Measurements from ENCODE around the gene NUDT16L1.

The NUDT16L1 gene

DNA sequence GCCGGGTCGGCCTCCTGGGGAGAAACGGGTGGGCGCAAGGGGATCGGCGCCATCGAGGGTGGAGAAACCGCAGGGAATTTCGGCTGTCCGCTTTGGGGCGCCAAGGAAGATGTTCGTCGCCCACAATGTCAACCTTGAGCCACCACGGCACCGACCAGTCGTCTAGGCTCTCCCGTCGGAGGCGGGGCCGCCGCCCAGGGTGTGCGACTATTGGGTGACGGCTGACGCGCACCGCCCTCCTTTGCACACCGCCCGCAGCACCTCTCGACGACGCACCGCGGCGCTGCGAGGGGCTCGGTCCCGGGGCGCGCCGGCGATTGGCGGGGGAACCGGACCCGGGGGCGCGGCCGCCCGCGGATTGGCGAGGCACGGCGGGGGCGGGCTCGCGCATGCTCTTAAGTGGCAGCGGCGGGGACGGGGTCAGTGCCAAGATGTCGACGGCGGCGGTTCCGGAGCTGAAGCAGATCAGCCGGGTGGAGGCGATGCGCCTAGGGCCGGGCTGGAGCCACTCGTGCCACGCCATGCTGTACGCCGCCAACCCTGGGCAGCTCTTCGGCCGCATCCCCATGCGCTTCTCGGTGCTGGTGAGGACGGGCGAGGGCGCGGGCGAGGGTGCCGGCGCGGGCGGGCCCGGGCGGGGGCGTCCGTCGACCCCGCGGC, at the start of gene NUDT16L1:
Gene NUDT16L1, plus strand, starts transcription at position 267 of the 660 bp plus-strand sequence. Its CDS starts 165 bp downstream, at position 432.
- no peaks in the 10 kb centered on the region for H3K36me3 ChIP-seq (ENCODE audit: insufficient read depth, low read length)

DNA sequence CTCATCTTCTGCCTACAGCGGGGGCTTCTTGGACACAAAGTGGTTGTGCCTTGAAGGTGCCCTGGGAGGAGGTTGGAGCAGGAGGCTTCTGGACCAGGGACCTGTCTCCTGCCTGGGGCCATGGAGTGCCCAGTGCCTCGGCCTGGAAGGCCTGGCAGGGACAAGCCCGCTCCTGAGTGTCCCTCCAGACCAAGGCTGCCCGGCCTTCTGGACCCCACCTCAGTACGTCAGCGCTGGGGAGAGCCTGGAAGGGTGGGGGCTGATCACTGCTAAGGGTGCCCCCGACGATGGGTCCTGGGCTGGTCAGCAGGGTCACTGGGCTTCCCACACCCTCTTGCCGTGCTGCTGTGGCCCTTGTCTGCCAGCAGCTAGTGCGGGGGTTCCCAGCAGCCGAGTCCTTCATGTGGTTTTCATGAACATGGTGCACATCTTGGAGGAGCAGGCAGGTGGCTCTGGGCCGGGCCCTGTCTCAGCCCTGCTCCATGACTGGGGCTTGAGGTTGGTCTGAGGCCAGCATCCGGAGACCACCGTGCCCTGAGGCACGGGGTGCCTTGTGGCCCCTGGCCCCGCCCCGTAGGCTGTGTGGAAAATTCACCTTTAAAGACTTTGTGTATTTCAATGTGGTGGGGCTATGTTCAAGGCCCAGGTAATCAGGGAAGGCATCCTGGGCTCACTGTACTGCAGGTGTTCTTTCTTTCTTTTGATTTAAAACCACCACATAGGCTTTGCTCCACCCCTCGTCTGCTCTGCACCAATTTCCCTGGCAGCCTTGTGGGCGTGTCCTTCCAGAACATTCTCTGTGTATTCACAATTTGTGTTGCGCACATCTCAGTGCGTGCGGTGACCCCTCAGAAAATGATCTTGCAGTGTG, 46.4 kb upstream of the NUDT16L1 start:
- H3K4me2 ChIP-seq (ENCODE audit: low read depth, low read length, poor library complexity, severe bottlenecking) = no peak overlapping the region
- peaks cover 3% of the 10 kb centered on the region for H4K20me1 ChIP-seq (ENCODE audit: insufficient read depth, low read length, poor library complexity, severe bottlenecking)
- H3K4me3 ChIP-seq (ENCODE audit: low read length, poor library complexity, severe bottlenecking) = no peak overlapping the region
- no peak overlapping the region for H2AFZ ChIP-seq (ENCODE audit: low read length)
- peaks cover 3% of the 10 kb centered on the region; the same call in 1 of the 2 replicates for H3K79me2 ChIP-seq (ENCODE audit: insufficient read depth, low read length)
- peaks cover 6% of the 10 kb centered on the region; the same call in 1 of the 2 replicates for H3K36me3 ChIP-seq (ENCODE audit: insufficient read depth, low read length)
- no peaks in the 10 kb centered on the region for H3K4me1 ChIP-seq (ENCODE audit: insufficient read depth, low read length, poor library complexity, severe bottlenecking)
- H3K9me2 ChIP-seq (replicated peaks; ENCODE audit: low read depth, low read length) = no peaks in the 10 kb centered on the region
- H3K9ac ChIP-seq (ENCODE audit: low read depth, low read length, poor library complexity, severe bottlenecking) = no peak overlapping the region
- no peaks in the 10 kb centered on the region for H3K27me3 ChIP-seq (ENCODE audit: insufficient read depth, low read length, poor library complexity, severe bottlenecking)
- TF ChIP-seq EZH2phosphoT487 (IDR thresholded peaks at IDR 0.05; ENCODE audit: borderline replicate concordance) = no peak
- TF ChIP-seq, protein P1, sequence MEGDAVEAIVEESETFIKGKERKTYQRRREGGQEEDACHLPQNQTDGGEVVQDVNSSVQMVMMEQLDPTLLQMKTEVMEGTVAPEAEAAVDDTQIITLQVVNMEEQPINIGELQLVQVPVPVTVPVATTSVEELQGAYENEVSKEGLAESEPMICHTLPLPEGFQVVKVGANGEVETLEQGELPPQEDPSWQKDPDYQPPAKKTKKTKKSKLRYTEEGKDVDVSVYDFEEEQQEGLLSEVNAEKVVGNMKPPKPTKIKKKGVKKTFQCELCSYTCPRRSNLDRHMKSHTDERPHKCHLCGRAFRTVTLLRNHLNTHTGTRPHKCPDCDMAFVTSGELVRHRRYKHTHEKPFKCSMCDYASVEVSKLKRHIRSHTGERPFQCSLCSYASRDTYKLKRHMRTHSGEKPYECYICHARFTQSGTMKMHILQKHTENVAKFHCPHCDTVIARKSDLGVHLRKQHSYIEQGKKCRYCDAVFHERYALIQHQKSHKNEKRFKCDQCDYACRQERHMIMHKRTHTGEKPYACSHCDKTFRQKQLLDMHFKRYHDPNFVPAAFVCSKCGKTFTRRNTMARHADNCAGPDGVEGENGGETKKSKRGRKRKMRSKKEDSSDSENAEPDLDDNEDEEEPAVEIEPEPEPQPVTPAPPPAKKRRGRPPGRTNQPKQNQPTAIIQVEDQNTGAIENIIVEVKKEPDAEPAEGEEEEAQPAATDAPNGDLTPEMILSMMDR (conservative IDR thresholded peaks at IDR 0.05; ENCODE audit: low read length) = no peak
- no peaks in the 10 kb centered on the region for H3F3A ChIP-seq (ENCODE audit: low read depth)
- H3K9me3 ChIP-seq (ENCODE audit: insufficient read depth, low read depth, low read length) = no peaks in the 10 kb centered on the region

More for the DNA sequence above, at the start of gene NUDT16L1:
- H3K4me3 ChIP-seq (ENCODE audit: low read length, poor library complexity, severe bottlenecking) = peak within 1 kb of the TSS; percentile 77
- H3K4me1 ChIP-seq (ENCODE audit: insufficient read depth, low read length, poor library complexity, severe bottlenecking) = no peaks in the 10 kb centered on the region
- H3F3A ChIP-seq (ENCODE audit: low read depth) = no peaks in the 10 kb centered on the region
- no peaks in the 10 kb centered on the region for H4K20me1 ChIP-seq (ENCODE audit: insufficient read depth, low read length, poor library complexity, severe bottlenecking)
- TF ChIP-seq, protein P1 (conservative IDR thresholded peaks at IDR 0.05; ENCODE audit: low read length) = no peak
- no peak for TF ChIP-seq EZH2phosphoT487 (IDR thresholded peaks at IDR 0.05; ENCODE audit: borderline replicate concordance)
- no peaks in the 10 kb centered on the region for H3K27me3 ChIP-seq (ENCODE audit: insufficient read depth, low read length, poor library complexity, severe bottlenecking)
- peak within 1 kb of the TSS; percentile 78; the same call in 1 of the 2 replicates for H2AFZ ChIP-seq (ENCODE audit: low read length)
- no peaks in the 10 kb centered on the region for H3K9me3 ChIP-seq (ENCODE audit: insufficient read depth, low read depth, low read length)
- no peaks in the 10 kb centered on the region for H3K9me2 ChIP-seq (replicated peaks; ENCODE audit: low read depth, low read length)
- peak within 1 kb of the TSS; percentile 75 for H3K9ac ChIP-seq (ENCODE audit: low read depth, low read length, poor library complexity, severe bottlenecking)
- peaks cover 5% of the 10 kb centered on the region; the same call in 1 of the 2 replicates for H3K79me2 ChIP-seq (ENCODE audit: insufficient read depth, low read length)
- peak within 1 kb of the TSS; percentile 76 for H3K4me2 ChIP-seq (ENCODE audit: low read depth, low read length, poor library complexity, severe bottlenecking)

DNA sequence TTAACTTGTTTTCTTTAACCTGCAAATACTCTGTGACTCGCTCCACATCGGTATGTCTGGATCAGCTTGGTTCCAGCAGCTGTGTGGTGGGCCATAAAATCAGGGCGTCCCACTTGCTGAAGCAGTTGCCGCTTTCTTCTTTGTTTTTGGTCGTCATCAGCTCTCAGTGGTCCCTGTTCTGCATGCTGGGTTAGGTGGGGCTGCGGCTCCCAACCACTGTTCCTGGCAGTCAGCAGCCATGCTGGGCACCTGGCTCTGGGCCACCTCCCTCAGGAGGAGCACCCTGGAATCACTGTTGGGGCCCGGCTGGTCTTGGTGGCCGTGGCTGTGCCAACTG, 45.8 kb upstream of the NUDT16L1 start:
- Histone ChIP-seq H3K79me2 (ENCODE audit: insufficient read depth, low read length) (peaks cover 3% of the 10 kb centered on the region; the same call in 1 of the 2 replicates), H3K27me3 (ENCODE audit: insufficient read depth, low read length, poor library complexity, severe bottlenecking) (no peaks in the 10 kb centered on the region), H4K20me1 (ENCODE audit: insufficient read depth, low read length, poor library complexity, severe bottlenecking) (peaks cover 3% of the 10 kb centered on the region), H3K36me3 (ENCODE audit: insufficient read depth, low read length) (peaks cover 9% of the 10 kb centered on the region; the same call in 1 of the 2 replicates), H2AFZ (ENCODE audit: low read length) (no peak overlapping the region), H3K4me2 (ENCODE audit: low read depth, low read length, poor library complexity, severe bottlenecking) (no peak overlapping the region), H3K9ac (ENCODE audit: low read depth, low read length, poor library complexity, severe bottlenecking) (no peak overlapping the region), H3F3A (ENCODE audit: low read depth) (no peaks in the 10 kb centered on the region), H3K9me3 (ENCODE audit: insufficient read depth, low read depth, low read length) (no peaks in the 10 kb centered on the region), H3K9me2 (replicated peaks; ENCODE audit: low read depth, low read length) (no peaks in the 10 kb centered on the region), H3K4me3 (ENCODE audit: low read length, poor library complexity, severe bottlenecking) (no peak overlapping the region), H3K4me1 (ENCODE audit: insufficient read depth, low read length, poor library complexity, severe bottlenecking) (no peaks in the 10 kb centered on the region)
- TF ChIP-seq, protein P1 (conservative IDR thresholded peaks at IDR 0.05; ENCODE audit: low read length) = no peak
- TF ChIP-seq EZH2phosphoT487 (IDR thresholded peaks at IDR 0.05; ENCODE audit: borderline replicate concordance) = no peak
